NCI-H1092 treated with DMSO at 0.1 percent for 48 hours (cell line): ENCODE measurements around the gene NSMCE3.

Experiments
- DNase-seq: peaks from one replicate; lab custom pipeline; 2025; lab: John Stamatoyannopoulos, UW

The NSMCE3 gene

GRCh38 chr15:29222129-29222853 is 47.3 kb downstream of the NSMCE3 start:
- no peak for DNase-seq

GRCh38 chr15:29220852-29221251 is 48.8 kb downstream of the NSMCE3 start:
- DNase-seq = no peak

- no peak for DNase-seq
Observed at GRCh38 chr15:29216955-29217354, 52.7 kb downstream of the NSMCE3 start.
